ENCODE data around the gene LDLRAP1.

The LDLRAP1 gene

DNA sequence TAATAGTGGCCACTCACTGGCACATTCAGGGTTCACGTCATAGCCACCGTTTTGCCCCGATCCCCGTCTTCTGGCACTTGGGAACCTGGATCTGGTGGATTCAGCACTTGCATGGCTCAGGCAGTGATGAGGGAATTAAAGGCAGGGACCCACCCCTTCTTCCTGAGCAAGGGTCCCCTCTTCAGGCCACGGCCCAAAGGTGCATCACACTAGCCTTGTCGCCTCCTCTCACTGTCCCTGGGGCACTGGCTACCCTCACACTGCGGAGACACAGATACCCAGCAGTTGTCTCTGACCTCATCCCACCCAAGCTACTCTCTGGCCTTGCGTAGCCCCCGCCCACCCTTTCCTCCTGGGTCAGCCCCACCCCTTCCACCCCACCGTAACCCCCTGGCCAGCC is 19.9 kb upstream of the LDLRAP1 start:
- no peak for FAIRE-seq
- no peak for DNase-seq (ENCODE audit: insufficient read length, low spot score)

DNA sequence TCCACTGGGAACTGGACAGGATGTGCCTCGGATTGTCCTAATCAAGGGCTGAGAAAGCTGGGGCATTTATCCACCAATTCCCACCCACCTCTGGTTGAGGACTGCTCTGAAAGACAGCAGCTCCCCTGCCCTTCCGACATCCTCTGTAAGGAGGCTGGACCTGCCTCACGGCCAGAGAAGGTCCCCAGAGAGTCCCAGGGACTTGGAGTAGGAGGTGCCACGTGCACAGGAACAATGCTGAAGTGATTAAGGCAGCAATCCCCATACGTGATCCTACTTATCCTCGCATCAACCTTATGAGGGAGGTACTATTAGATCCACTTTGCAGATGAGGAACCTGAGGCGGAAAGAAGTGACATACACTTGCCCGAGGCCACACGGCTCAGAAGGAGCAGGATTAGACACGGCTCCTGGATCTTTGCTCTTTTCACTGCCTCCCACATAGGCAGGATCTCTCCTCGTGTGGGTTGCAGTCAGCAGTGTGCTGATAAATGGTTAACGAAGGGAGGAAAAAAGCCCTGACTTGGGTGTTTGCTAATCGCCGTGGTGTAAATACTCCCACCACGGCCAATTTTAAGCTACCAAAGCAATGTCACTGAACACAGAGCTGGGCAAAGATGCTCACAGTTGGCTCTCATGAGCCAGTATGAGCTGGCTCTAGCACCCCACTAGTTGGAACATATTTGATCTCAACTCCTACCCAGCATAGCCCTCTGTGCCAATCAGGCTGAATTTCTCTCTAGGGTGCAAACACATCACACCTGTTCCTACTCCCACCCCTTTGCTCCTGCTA is 18.6 kb upstream of the LDLRAP1 start:
- no peak for DNase-seq (ENCODE audit: insufficient read length, low spot score)
- FAIRE-seq: no peak

DNA sequence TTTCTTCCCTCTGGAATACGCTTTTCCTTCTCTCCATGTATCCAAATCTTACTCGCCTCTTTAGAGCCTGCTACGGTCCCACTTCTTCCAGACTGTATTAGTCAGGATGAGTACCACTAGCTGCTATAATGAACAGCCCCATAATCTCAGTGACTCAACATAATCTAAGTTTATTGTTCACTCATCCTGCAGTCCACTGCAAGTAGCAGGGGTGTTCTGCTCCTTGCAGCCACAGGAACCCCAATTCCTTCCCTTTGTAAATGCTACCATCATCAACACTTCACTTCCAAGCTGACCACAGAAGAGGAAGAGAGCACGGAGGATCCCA is 18.1 kb upstream of the LDLRAP1 start:
- DNase-seq (ENCODE audit: insufficient read length, low spot score): no peak
- no peak for FAIRE-seq

DNA sequence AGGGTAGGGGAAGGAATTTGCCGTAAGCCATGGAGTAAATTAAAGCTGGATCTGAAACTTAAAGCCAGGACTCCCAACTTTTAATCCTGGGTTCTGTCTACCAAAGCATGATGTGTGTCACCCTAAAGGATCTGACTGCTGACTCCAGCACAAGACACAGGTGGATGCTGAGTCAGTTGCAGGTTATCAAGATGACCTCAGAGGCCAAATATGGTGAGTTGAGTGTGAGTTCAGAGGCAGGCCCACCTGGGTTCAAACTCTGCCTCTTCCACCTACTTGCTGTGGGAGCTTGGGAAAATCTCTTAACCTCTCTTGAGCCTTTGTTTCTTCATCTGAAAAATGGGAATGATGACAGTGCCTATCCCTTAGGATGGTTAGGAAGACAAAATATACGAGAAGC is 16.7 kb upstream of the LDLRAP1 start:
- FAIRE-seq (no peak), DNase-seq (ENCODE audit: insufficient read length, low spot score) (no peak)

DNA sequence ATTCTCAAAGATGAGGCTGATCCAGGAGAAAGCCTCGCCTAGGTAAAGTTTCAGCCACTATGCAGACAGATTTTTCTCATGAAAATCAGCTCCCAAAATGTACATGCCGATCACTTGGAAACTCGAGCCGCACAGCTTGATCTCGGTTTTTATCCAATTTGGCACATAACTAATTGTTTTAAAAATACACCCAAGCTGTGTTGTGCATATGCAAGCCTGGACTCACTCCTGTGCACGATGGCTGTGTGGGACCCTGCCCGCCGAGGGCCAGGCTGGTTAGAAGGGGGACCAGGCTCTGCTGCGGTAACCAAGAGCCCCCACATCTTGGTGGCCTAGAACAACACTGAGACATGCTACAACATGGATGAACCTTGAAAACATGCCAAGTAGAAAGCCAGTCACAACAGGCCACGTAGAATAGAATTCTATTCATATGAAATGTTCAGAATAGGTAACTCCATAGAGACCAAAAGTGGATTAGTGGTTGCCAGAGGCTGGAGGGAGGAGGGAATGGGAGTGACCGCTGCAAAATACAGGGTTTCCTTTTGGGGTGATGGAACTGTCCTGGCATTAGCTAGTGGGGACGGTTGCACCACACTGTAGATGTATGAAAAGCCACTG is 16.1 kb upstream of the LDLRAP1 start:
- FAIRE-seq: no peak
- no peak for DNase-seq (ENCODE audit: insufficient read length, low spot score)

DNA sequence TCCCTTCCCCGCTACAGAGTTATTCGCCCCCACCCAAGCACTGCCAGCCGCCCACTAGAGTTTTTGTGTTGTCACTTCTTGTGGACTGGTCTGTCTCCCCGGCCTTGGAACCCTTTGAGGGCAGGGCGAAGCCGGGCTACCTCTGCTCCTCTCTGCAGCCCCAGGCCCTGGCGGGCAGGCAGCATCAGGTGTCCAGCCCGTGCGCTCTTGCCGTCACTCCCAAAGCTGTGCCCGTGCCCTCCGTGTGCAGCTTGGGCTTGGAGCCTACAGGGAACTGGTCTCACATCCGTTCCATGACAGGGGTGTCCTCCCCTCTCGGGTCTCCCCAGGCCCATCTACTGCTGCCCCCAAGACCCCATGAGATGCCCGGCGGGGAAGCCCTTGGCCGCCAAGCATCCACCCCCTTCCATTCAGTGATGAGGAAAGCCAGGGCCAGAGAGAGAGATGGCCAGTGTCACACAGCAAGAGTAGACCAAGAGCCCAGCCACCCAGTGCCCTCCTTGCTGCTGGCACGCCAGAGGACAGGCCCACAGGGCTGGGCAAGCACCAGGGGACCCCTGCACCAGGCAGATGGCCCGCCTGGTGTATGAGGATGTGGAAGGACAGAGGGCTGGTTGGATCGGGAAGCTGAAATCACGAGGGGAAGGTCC is 15.3 kb upstream of the LDLRAP1 start:
- no peak for FAIRE-seq
- DNase-seq (ENCODE audit: insufficient read length, low spot score): no peak

DNA sequence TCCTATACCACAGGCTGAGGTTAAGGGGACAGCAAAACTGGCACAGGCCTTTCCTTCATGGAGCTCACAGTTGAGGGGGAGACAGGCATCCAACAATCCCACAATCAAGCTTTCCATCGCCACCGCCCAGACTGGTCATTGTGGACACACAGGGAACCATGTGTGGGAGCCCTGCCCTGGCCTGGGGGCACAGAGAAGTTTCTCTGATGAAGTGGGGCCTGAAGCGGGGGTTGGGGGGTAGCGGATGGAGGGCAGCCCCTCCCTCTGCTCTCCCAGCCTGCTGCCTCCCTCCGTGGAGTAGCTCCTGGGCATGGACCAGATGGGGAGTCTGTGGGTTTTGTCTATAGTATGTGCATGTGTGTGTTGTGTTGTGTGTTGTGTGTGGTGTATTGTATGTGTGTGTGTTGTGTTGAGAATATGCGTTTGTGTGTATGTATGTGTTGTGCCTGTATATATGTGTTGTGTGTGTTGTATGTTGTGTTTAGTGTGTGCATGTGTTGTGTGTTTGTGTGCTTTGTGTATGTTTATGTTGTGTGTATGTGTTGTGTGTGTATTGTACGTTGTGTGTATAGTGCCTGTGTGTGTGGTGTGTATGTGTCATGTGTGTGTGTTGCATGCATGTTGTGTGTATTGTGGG is 14.4 kb upstream of the LDLRAP1 start:
- FAIRE-seq (no peak), DNase-seq (ENCODE audit: insufficient read length, low spot score) (no peak)

DNA sequence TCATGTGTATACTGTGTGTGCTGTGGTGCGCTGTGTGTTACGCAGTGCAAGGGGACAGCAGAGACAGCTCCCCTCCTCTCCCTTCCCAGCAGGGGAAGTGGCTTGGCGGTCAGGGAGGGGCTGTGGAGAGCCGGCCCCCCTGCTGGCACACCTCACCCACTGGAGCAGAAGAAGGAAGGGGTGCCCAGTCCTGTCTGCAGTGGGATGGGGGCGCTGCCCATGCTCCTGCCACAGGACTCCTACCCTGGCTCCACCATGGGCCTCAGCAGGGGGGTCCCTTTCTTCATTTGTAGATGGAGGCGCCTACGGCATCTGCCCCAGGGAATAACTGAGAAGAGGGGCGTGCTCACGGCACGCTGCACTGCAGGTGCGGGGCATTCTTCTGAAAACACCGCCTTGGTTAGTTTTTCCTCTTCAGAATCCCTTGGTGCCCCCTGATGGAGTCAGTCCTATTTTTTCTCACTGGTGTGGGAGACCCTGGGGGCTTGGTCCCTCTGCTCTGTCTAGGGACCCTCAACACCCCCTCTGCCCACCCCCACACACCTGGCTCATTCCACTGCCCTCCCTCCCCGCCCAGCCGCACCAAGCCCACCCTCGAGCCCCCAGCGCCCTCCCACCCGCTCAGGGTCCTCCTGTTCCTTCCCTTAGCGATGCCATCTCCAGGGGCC is 13.8 kb upstream of the LDLRAP1 start:
- DNase-seq (ENCODE audit: insufficient read length, low spot score) (no peak), FAIRE-seq (no peak)

DNA sequence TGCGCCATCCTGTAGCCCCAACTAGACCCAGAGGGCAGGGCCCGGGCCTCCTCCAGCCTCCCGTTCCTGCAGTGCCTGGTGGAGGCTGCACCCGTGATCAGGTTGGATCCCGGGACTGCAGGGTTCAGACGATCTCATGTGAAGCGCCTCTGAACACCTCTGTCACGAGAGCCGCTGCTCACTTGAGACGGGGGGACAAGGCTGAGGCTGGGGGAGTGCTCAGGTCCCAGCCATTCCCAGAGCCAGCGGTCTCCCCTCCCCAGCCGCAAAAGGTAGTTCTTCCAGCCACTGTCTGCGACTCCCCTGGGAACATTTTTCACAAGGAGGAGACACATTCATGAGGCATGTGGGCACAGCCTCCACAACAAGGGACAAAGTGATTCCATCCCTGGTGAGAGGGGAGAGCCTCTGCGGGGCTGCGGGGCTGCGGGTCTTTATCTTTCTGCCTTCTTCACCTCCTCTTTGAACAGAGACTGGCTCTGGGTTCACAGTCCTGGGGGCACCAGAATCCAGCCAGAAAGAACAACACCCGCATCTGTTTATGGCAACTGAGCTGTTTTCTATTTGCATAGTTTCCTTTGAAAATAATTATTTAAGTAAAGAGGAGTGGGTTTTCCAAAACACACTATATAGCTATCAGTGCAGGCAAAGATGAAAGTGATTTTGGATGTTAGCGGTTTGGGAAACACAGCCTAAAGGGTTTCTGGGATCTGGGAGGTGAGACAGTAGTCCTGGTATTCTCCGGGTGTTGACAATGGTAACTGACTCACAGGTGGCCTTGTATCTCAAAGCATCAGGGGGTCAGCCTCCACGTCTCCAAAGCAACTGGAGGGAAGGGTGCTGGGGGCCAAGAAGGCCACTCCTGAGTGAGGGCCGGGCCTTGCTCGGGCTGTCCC is 13.0 kb upstream of the LDLRAP1 start:
- no peak for FAIRE-seq
- no peak for DNase-seq (ENCODE audit: insufficient read length, low spot score)

DNA sequence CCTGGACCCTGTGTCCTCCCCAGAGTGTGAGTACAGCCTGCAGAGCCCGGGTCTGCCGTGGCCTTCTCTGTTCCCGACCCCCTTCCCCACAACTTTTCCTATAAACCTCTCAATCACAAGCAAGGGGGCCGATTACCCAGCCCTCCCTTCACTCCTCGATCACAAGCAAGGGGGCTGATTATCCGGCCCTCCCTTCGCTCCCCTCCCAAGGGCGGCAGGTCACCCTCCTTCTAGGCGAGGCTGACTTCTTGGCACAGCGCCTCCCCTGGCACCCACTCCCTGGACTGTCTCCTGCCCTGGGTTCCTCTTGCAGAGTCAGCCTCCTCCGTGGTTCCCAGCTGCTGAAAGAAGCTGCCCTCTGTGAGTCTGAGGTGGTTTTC is 12.3 kb upstream of the LDLRAP1 start:
- DNase-seq (ENCODE audit: insufficient read length, low spot score): no peak
- FAIRE-seq: no peak

DNA sequence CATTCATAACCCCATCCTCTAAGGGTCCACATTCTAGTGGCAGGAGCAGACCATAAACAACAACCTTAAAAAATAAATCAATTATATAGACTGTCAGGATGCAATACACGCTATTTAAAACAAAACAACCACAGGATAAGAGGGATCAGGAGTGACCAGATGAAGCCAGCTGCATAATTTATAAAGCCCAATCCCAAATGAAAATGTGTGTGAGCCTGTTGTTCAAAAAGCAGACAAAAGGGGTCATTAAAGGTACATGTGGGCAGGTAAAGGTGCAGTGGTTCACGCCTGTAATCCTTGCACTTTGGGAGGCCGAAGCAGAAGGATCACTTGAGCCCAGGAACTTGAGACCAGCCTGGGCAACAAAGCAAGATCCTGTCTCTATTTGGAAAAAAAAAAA is 10.4 kb upstream of the LDLRAP1 start:
- no peak for DNase-seq (ENCODE audit: insufficient read length, low spot score)
- no peak for FAIRE-seq

DNA sequence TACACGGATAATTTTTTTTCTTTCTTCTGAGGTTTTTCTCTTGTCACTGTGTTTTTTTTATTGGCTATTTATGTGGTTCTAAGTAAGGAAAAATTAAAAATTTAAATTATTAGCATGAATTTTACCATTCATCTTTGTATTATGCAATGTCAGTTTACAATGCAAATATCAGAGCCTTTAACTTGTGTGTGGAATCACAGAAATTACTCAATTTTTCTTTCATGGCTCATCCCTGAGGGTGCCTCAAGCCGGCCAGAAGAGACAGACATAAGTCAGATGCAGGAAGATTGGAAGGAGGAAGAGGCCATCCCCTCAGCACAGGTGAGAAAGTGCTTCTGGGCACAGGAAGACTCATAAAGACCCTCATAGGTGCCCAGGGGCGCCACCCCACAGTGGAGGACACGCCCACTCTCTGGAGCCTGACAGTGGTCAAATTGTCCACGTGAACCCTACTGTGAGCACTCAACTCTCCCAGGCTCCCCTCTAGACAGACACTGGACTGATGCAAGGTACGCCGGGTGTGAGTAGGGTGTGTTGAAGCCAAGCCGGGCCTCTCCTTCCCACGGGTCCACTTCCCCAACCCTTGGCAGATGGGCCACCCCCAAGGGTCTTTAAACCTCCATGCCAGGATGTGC is 9.5 kb upstream of the LDLRAP1 start:
- no peak for DNase-seq (ENCODE audit: insufficient read length, low spot score)
- FAIRE-seq: no peak

DNA sequence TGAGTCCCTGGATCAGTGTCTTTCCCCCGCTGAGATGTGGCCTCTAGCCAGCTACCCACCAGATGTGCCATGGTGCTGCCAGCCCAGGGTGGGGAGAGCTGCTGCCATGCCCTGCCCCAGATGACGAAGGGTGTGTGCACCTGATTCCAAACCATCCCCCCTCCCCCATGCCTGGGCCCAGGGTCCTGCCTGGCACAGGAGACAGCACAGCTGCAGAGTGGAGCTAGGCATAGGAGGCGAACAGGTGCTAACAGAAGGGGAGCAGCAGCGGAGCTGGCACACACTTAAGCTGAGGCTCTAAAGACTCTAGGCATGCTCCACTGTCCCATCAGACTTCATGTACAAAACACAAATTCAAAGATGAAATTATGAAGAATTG is 9.0 kb upstream of the LDLRAP1 start:
- FAIRE-seq (no peak), DNase-seq (ENCODE audit: insufficient read length, low spot score) (no peak)

DNA sequence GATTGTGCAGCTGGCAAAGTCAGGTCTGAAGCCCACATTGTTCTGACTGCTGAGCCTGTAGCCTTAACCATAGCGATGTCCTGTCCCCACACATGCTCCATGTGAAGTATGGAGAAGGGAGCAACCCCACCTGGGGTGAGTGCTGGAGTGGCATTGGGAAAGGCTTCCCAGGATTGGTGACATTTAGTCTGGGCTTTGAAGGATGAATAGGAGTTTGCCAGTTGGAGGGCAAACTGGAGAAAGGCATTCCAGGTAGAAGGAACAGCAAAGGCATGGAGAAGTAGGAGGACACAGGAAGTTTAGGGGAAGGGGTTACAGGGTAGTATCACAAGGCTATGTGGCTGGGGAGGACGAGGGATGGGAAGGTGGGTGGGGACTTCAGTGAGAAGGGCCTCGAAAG is 7.3 kb upstream of the LDLRAP1 start:
- DNase-seq (ENCODE audit: insufficient read length, low spot score): no peak
- FAIRE-seq: no peak

DNA sequence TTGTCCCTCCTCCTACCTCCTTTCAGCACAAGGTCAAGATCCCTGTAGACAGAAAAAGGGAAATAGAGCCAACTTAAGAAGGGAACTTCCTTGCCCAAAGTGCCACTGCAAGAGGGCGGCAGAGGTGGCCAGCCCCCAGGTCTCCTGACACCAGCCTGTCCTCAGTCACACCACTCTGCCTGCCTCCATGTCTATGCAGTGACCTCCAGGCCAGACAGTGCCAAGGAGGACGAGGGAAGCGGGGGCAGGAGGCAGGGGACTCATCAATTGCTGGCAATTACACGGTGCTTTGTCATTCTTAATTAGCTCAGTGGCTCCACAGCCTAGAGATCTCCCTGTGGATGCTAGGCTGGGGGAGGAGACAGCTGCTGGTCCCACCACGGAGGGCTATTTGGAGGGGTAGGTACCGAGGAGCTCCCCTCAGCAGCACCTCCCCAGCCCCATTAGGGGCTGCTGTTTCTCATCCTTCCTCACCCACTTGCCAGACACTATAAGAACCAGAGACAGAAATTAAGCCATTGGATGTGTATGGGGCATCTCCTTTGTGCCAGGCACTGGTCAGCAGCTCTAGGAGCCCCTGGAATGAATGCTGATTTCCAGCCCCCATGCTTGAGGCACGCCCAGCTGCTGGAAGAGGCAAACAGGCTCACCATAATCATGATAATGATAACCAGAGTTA is 6.1 kb upstream of the LDLRAP1 start:
- DNase-seq (ENCODE audit: insufficient read length, low spot score) (no peak), FAIRE-seq (no peak)

DNA sequence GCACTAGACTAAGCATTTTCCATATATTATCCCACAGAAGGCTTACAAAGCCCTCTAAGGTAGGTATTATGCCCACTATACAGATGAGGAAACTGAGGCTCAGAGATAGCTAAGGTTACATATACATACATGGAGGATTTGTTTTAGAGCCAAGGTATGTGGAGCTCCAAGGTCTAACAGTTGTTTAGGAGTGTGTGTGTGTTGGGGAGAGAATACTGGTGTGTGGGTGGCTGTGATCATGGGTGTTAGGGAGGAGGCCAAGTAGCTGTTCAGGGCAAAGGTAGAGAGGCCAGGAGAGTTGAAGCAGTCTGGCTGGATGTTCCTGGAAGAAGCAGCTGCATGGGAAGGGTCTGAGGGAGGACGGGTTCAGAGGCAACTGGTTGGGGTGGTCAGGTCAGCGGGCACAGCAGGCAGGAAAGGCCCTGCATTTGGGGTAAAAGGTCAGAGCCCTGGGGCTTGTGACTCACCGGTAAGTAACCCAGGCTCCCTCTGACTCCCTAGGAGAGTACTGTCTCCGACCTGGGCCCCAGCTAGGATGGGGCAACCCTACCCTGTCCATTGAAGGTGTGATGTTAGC is 5.1 kb upstream of the LDLRAP1 start:
- FAIRE-seq: no peak
- no peak for DNase-seq (ENCODE audit: insufficient read length, low spot score)

DNA sequence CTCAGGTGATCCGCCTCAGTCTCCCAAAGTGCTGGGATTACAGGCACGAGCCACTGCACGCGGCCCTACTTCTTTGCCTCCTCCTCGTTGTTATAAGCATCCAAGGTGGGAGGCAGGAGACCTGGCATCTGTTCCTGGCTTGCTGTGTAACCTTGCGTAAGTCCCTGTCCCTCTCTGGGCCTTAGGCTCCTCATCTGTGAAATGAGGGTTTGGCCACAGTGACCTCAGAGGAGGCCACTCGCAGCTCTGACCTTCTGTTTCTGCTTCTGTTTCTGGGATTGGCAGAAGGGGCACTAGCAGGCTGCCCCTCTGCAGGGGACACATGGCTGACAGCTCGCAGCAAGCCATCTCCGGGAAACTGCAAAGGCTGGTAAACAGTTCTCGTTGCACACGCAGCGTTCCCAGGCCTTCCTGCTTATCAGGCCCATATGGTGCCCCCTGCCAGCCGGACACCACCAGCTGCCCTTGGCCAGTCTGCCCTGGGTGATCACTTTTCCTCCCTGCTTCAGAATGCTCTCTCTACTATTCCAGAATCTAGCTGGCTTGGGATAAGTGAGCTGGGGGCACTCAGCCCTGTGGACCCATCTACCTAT is 2.6 kb upstream of the LDLRAP1 start:
- no peak for FAIRE-seq
- no peak for DNase-seq (ENCODE audit: insufficient read length, low spot score)

DNA sequence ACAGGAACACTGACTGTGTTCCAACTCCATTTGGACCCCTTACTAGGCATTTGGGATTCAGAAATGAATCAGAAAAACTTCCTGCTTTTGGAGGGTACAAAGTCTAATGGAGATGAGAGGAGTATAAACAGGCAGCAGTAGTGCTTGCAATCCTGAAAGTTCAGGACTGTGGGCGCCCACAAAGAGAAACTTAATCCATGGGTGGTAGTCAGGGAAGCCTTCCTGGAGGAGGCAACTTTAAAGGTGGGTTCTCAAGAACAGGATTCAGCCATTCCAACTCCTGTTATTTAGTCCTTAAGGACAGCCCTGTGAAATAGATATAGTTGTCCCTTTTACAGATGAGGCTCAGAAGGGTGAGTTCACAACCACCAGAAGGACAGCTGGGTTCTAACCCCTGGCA is 2.0 kb upstream of the LDLRAP1 start:
- FAIRE-seq (no peak), DNase-seq (ENCODE audit: insufficient read length, low spot score) (no peak)
